MM.1S (cell line): ENCODE results near the gene RNF144B.

Experiments
- EZH2 ChIP-seq: fragments of 300-600 bp; sonication (generic); optimal IDR thresholded peaks from 2 replicates; pipeline ENCODE3; 2017; ENCODE audit warnings: low read depth, mild to moderate bottlenecking, antibody characterized with exemption, low read length, mixed read lengths
- EZH2phosphoT487 ChIP-seq: fragments of 300-600 bp; sonication (generic); IDR thresholded peaks from 2 replicates; pipeline ENCODE4 v1.6.1; 2018; ENCODE audit warnings: antibody characterized with exemption, low read length
- TF ChIP-seq, protein P1 (sequence below): fragments of 300-600 bp; sonication (generic); IDR thresholded peaks from 2 replicates; pipeline ENCODE4 v1.5.1; 2016; ENCODE audit warnings: antibody characterized with exemption, low read length, mixed read lengths

DNA sequence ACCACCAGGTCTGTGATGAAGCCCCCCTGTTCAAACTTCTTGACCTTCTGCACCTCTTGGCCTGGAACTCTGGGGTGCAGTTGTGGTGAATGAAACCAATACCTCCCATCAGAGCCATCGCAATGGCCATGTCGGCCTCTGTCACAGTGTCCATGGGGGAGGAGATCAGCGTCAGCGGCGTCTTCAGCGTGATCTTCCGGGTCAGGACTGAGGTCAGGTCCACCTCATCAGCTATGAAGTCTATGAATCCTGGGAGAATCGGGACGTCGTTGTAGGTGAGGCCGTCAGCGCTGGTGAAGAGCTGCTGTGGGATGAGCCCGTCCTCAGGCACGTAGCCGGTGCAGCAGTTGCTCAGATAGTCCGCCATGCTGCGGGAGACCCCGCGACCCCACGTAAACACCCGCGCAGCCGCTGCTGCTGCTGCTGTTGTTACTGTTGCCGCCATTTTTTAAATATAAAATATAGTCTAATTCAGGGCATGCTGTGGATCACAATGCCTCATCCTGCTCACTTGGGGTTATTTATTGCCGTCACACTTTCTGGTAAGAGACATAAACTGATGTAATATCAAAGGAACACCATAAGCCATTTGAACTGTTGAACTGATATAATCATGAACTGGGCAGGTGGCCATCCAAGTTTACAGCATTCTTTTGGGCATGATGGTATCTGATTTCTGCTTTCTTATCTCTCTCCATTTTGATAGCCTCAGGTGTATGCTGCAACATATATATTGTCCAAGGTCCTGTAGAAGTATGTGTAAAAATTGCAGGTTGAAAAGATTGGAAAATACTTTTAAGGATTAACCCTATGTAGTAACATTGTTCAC, 18.7 kb upstream of the RNF144B start:
- TF ChIP-seq EZH2 = no peak
- TF ChIP-seq, protein P1, sequence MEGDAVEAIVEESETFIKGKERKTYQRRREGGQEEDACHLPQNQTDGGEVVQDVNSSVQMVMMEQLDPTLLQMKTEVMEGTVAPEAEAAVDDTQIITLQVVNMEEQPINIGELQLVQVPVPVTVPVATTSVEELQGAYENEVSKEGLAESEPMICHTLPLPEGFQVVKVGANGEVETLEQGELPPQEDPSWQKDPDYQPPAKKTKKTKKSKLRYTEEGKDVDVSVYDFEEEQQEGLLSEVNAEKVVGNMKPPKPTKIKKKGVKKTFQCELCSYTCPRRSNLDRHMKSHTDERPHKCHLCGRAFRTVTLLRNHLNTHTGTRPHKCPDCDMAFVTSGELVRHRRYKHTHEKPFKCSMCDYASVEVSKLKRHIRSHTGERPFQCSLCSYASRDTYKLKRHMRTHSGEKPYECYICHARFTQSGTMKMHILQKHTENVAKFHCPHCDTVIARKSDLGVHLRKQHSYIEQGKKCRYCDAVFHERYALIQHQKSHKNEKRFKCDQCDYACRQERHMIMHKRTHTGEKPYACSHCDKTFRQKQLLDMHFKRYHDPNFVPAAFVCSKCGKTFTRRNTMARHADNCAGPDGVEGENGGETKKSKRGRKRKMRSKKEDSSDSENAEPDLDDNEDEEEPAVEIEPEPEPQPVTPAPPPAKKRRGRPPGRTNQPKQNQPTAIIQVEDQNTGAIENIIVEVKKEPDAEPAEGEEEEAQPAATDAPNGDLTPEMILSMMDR = no peak
- no peak for TF ChIP-seq EZH2phosphoT487
